Measurements from ENCODE around the gene PPP2R2B. TPM values are rescaled to one million over a fixed set of nuclear protein-coding genes. Genes with fewer than 3 reads are reported as not detected.

The PPP2R2B gene
- polyA plus RNA-seq, 1 donor (not counting 4 experiments of a cell fraction or from before 2014, with no cell fraction given): 0.33 TPM

DNA sequence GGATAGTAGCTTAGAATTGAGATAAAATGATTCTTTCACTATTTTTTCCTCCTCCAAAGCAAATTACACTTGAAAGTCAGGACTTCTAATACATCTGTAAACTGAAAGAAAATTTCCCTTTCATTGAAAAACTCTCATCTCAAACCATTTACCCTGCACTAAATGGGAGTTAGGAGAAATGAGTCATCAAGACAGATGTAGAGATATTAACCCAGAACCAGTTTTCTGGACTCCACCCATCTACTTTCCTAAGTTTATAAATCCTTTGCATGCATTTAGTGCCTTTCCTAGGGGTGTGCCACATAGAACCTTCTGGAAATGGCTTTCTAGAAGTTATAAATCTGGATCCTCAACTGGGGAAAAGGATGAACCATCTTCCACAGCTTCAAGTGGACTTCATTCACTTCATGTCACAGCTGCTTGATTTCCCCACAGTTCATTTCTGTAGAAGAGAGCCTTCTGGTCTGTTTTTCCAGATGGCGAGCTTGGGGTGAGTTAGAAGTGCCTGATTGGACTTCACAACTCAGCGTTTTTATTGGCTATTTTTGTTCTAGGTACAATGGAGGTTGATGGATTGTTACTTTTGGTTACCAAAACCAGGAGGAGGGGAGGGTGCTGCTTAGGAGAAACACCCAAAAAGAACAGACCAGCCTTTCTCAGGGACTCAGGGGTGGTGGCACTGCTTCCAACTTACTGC lies 290.1 kb downstream of the PPP2R2B start:
- Histone ChIP-seq H3K9ac (ENCODE audit: control insufficient read depth, extremely low read depth, insufficient read depth, low read length) (no peak overlapping the region), H3K4me3 (ENCODE audit: control insufficient read depth in 2 of 3, extremely low read depth in 1 of 3, insufficient read depth in 2 of 3, low read depth in 1 of 3, low read length in 3 of 3) (no peak overlapping the region), H3K36me3 (ENCODE audit: control insufficient read depth in 2 of 2, extremely low read depth in 1 of 2, insufficient read depth in 2 of 2, low read length in 2 of 2) (no peaks in the 10 kb centered on the region), H3K27ac (ENCODE audit: control insufficient read depth, insufficient read depth, low read length) (no peak overlapping the region), H3K9me1 (ENCODE audit: control insufficient read depth, extremely low read depth, insufficient read depth, low read length) (no peaks in the 10 kb centered on the region), H3K4me2 (ENCODE audit: control insufficient read depth, extremely low read depth, insufficient read depth, low read depth, low read length) (no peak overlapping the region), H3K4me1 (ENCODE audit: control insufficient read depth, extremely low read depth, insufficient read depth, low read length) (no peaks in the 10 kb centered on the region), H3K9me3 (ENCODE audit: control insufficient read depth, low read depth, low read length) (no peaks in the 10 kb centered on the region), H4K20me1 (ENCODE audit: control insufficient read depth, extremely low read depth, insufficient read depth, low read length) (no peaks in the 10 kb centered on the region), H3K79me2 (ENCODE audit: control insufficient read depth, insufficient read depth, low read length) (no peaks in the 10 kb centered on the region), H2AFZ (ENCODE audit: control insufficient read depth, low read length) (no peak overlapping the region), H3K27me3 (ENCODE audit: control insufficient read depth, extremely low read depth, insufficient read depth, low read length) (no peaks in the 10 kb centered on the region)
- no peak for FAIRE-seq
- no peak for DNase-seq (ENCODE audit: low read depth, low spot score)
- TF ChIP-seq, protein P1, sequence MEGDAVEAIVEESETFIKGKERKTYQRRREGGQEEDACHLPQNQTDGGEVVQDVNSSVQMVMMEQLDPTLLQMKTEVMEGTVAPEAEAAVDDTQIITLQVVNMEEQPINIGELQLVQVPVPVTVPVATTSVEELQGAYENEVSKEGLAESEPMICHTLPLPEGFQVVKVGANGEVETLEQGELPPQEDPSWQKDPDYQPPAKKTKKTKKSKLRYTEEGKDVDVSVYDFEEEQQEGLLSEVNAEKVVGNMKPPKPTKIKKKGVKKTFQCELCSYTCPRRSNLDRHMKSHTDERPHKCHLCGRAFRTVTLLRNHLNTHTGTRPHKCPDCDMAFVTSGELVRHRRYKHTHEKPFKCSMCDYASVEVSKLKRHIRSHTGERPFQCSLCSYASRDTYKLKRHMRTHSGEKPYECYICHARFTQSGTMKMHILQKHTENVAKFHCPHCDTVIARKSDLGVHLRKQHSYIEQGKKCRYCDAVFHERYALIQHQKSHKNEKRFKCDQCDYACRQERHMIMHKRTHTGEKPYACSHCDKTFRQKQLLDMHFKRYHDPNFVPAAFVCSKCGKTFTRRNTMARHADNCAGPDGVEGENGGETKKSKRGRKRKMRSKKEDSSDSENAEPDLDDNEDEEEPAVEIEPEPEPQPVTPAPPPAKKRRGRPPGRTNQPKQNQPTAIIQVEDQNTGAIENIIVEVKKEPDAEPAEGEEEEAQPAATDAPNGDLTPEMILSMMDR (optimal IDR thresholded peaks at IDR 0.05 in 1 of 3, IDR thresholded peaks at IDR 0.05 in 1 of 3, conservative IDR thresholded peaks at IDR 0.05 in 1 of 3; ENCODE audit: extremely low read depth in 1 of 3, insufficient read depth in 2 of 3, low read length in 3 of 3): no peak
- TF ChIP-seq EZH2 (IDR thresholded peaks at IDR 0.05; ENCODE audit: low read length): no peak
- dilution Hi-C loops (cut with MboI; ENCODE audit: extremely low pct_ligation_motif_present, low sequenced_read_pairs): no loop called here

DNA sequence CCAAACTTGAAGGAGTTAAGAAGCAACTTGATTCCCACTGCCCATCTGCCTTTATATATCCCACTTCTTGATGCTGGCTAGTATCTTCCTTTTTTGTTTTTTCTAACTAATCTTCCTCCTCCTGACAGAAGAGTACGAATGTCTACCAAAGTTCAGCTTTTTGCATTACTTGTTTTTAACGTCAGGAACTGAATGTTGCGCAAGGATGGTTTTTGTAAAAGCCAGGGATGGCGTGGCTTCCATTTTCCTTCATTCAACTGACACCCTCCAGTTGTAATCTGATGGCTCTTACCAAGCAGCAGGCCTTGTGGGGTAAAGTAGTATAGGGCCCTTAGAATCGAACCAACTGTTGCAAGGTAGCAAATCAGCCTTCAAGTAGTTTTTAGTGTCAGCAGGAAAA lies 291.8 kb downstream of the PPP2R2B start:
- no peak overlapping the region for H3K27ac ChIP-seq (ENCODE audit: control insufficient read depth, insufficient read depth, low read length)
- no peaks in the 10 kb centered on the region for H3K79me2 ChIP-seq (ENCODE audit: control insufficient read depth, insufficient read depth, low read length)
- H3K9me3 ChIP-seq (ENCODE audit: control insufficient read depth, low read depth, low read length): no peaks in the 10 kb centered on the region
- no peaks in the 10 kb centered on the region for H3K9me1 ChIP-seq (ENCODE audit: control insufficient read depth, extremely low read depth, insufficient read depth, low read length)
- H3K36me3 ChIP-seq (ENCODE audit: control insufficient read depth in 2 of 2, extremely low read depth in 1 of 2, insufficient read depth in 2 of 2, low read length in 2 of 2): no peaks in the 10 kb centered on the region
- H3K4me2 ChIP-seq (ENCODE audit: control insufficient read depth, extremely low read depth, insufficient read depth, low read depth, low read length): no peak overlapping the region
- no peak for TF ChIP-seq EZH2 (IDR thresholded peaks at IDR 0.05; ENCODE audit: low read length)
- TF ChIP-seq, protein P1 (optimal IDR thresholded peaks at IDR 0.05 in 1 of 3, IDR thresholded peaks at IDR 0.05 in 1 of 3, conservative IDR thresholded peaks at IDR 0.05 in 1 of 3; ENCODE audit: extremely low read depth in 1 of 3, insufficient read depth in 2 of 3, low read length in 3 of 3): no peak
- H3K9ac ChIP-seq (ENCODE audit: control insufficient read depth, extremely low read depth, insufficient read depth, low read length): no peak overlapping the region
- H4K20me1 ChIP-seq (ENCODE audit: control insufficient read depth, extremely low read depth, insufficient read depth, low read length): no peaks in the 10 kb centered on the region
- FAIRE-seq (no peak), DNase-seq (ENCODE audit: low read depth, low spot score) (no peak)
- no peaks in the 10 kb centered on the region for H3K4me1 ChIP-seq (ENCODE audit: control insufficient read depth, extremely low read depth, insufficient read depth, low read length)
- no peak overlapping the region for H3K4me3 ChIP-seq (ENCODE audit: control insufficient read depth in 2 of 3, extremely low read depth in 1 of 3, insufficient read depth in 2 of 3, low read depth in 1 of 3, low read length in 3 of 3)
- dilution Hi-C loops (cut with MboI; ENCODE audit: extremely low pct_ligation_motif_present, low sequenced_read_pairs): no loop called here
- H2AFZ ChIP-seq (ENCODE audit: control insufficient read depth, low read length): no peak overlapping the region
- no peaks in the 10 kb centered on the region for H3K27me3 ChIP-seq (ENCODE audit: control insufficient read depth, extremely low read depth, insufficient read depth, low read length)
